ENCODE data around the gene SLC7A10. TPM values are rescaled to one million over a fixed set of nuclear protein-coding genes. Genes with fewer than 3 reads are reported as not detected.

SLC7A10 gene
- total RNA-seq, 1 donor from 2014 or later: 1.4 TPM

GRCh38 chr19:33249740-33250366 is 24.2 kb upstream of the SLC7A10 start:
- Mint-ChIP-seq H3K4me1 (no peaks in the 10 kb centered on the region), H3K4me3 (no peak overlapping the region), H3K27ac (ENCODE audit: unreplicated experiment) (no peak overlapping the region), H3K27me3 (ENCODE audit: low read depth) (peaks cover under 1% of the 10 kb centered on the region), H3K9me3 (no peaks in the 10 kb centered on the region), H3K36me3 (ENCODE audit: low read depth) (no peaks in the 10 kb centered on the region)
- no peak for TF ChIP-seq CTCF (conservative IDR thresholded peaks at IDR 0.05)
- no peak for DNase-seq (ENCODE audit: low read depth, low spot score)

- TF ChIP-seq CTCF (conservative IDR thresholded peaks at IDR 0.05): no peak
- no peak for DNase-seq (ENCODE audit: low read depth, low spot score)
- Mint-ChIP-seq H3K27ac (ENCODE audit: unreplicated experiment) (no peak overlapping the region), H3K4me1 (no peaks in the 10 kb centered on the region), H3K9me3 (no peaks in the 10 kb centered on the region), H3K36me3 (ENCODE audit: low read depth) (no peaks in the 10 kb centered on the region), H3K27me3 (ENCODE audit: low read depth) (peaks cover 3% of the 10 kb centered on the region), H3K4me3 (no peak overlapping the region)
These were observed 23.4 kb upstream of the SLC7A10 start for GRCh38 chr19:33248954-33249613.

- no peak for DNase-seq (ENCODE audit: low read depth, low spot score)
- no peaks in the 10 kb centered on the region for H3K36me3 Mint-ChIP-seq (ENCODE audit: low read depth)
- no peak for TF ChIP-seq CTCF (conservative IDR thresholded peaks at IDR 0.05)
- no peak overlapping the region for H3K27ac Mint-ChIP-seq (ENCODE audit: unreplicated experiment)
- no peak overlapping the region for H3K4me3 Mint-ChIP-seq
- H3K9me3 Mint-ChIP-seq: no peaks in the 10 kb centered on the region
- peaks cover 3% of the 10 kb centered on the region for H3K27me3 Mint-ChIP-seq (ENCODE audit: low read depth)
- H3K4me1 Mint-ChIP-seq: no peaks in the 10 kb centered on the region
These were observed 22.9 kb upstream of the SLC7A10 start for GRCh38 chr19:33248553-33248953.

- Mint-ChIP-seq H3K27me3 (ENCODE audit: low read depth) (peaks cover 3% of the 10 kb centered on the region), H3K36me3 (ENCODE audit: low read depth) (no peaks in the 10 kb centered on the region), H3K27ac (ENCODE audit: unreplicated experiment) (peak overlapping the region; percentile 71), H3K9me3 (no peaks in the 10 kb centered on the region), H3K4me1 (no peaks in the 10 kb centered on the region), H3K4me3 (no peak overlapping the region)
- TF ChIP-seq CTCF (conservative IDR thresholded peaks at IDR 0.05): no peak
- DNase-seq (ENCODE audit: low read depth, low spot score): no peak
These were observed 22.5 kb upstream of the SLC7A10 start for GRCh38 chr19:33248104-33248503.

GRCh38 chr19:33247441-33247819 is 21.8 kb upstream of the SLC7A10 start:
- Mint-ChIP-seq H3K27ac (ENCODE audit: unreplicated experiment) (no peak overlapping the region), H3K4me1 (no peaks in the 10 kb centered on the region), H3K36me3 (ENCODE audit: low read depth) (no peaks in the 10 kb centered on the region), H3K27me3 (ENCODE audit: low read depth) (peaks cover 3% of the 10 kb centered on the region), H3K4me3 (no peak overlapping the region), H3K9me3 (no peaks in the 10 kb centered on the region)
- TF ChIP-seq CTCF (conservative IDR thresholded peaks at IDR 0.05): no peak
- no peak for DNase-seq (ENCODE audit: low read depth, low spot score)

All from neural crest cell (in vitro differentiated cells).